A673 (cell line): ENCODE data around the gene BTLA.

Experiments
- CTCF ChIP-seq: fragments of 300-800, 200-600 bp; sonication (generic); conservative IDR thresholded peaks from 2 replicates; pipeline ENCODE4 v1.5.1; 2017; ENCODE audit warnings: low read depth, mild to moderate bottlenecking, antibody characterized with exemption, low read length, moderate library complexity, mixed read lengths
- EZH2 ChIP-seq: fragments of 200-600 bp; sonication (generic); IDR thresholded peaks from 2 replicates; pipeline ENCODE4 v1.6.1; 2017; ENCODE audit warnings: borderline replicate concordance, low read depth, mild to moderate bottlenecking, mixed read lengths, antibody characterized with exemption, low read length; ENCODE audit not compliant: poor library complexity, severe bottlenecking

- peak; percentile 51 for TF ChIP-seq CTCF
- TF ChIP-seq EZH2, result no peak
Observed at GRCh38 chr3:112437146-112438022, 61.9 kb downstream of the BTLA start.
